DMS153 treated with DMSO at 0.1 percent for 48 hours (cell line): ENCODE measurements around the gene CAPS.

Experiments used
- DNase-seq: peaks from one replicate; lab custom pipeline; 2025; ENCODE audit not compliant: unreplicated experiment; lab: John Stamatoyannopoulos, UW

The CAPS gene

DNA sequence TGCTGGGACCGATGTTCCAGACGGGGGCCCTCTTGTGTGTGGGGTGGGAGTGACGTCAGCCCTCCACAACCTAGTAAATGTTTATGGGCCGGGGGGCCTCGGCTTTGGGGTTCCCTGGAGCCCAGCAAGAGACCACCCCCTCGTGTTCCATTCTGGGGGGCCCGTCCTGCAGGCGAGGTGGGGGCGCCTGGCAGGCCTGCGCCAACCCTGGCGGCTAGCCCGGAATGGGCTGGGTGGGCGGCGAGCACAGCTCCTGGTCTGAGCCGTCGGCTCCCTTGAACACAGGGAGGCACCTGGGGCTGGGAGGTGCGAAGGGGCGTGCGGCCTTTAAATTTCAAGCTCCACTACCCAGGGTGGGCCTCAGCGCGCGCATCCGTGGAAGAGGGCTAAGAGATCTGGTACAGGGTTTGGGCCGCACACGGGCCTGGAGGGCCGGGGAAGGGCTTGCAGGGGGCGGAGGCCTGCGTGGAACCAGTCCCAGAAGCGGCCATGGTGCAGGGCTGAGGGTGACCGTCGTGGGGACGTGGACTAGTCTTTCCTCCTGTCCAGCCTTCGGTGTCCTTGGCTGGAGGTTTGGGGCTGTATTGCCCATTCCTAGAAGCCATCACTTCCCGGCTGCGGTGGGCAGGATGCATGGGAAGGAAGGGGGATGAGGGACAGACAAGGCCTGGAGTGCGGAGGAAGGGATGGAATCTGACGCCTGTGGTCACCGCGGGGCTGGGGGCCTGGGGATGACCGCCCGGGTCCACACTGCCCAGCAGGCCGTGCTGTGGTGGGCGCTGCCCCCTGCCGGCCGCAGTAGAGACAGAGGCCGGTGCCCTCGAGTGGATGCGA is 21.9 kb upstream of the CAPS start:
- no peak for DNase-seq

DNA sequence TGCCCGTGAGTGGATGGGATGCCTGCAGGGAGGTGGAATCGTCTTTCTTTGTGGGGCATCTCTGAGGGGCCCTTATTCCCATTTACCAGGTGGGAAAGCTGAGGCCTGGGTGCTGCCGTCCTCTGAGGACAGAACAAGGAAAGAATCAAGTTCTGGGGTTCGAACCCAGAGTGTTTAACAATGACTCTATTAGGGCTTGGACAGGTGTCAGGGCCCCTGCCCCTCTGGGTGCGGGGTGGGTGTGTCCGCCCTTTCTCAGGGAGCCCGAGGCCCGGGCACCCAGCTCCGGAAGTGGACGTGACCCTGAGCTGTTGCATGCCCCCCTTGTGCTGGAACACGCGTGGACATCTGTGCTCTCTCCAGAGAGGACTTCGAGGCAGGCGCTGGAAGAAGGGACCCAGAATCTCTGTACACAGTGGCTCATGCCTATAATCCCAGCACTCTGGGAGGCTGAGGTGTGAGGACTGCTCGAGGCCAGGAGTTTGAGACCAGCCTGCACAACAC is 21.2 kb upstream of the CAPS start:
- no peak for DNase-seq

DNA sequence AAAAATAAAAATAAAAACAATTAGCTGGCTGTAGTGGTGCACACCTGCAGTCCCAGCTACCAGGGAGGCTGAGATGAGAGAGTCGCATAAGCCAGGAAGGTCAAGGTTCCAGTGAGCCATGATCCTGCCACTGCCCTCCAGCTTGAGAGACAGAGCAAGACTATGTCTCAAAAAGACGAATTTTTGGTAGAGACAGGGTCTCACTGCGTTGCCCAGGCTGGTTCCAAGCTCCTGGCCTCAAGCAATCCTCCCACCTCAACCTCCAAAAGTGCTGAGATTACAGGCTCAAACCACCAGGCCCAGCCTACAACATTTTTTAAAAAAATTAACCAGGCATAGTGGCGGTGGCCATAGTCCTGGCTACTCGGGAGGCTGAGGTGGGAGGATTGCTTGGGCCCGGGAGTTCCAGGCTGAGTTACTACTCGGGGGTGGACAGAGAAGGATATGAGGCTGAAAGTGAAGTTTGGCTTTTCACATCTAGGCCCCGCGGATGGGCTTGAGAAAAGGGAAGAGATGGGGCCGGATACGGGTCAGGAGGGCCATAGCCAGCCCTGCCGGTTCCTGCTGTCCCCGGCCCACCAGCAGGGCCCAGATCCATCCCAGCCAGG is 20.7 kb upstream of the CAPS start:
- DNase-seq, result no peak

DNA sequence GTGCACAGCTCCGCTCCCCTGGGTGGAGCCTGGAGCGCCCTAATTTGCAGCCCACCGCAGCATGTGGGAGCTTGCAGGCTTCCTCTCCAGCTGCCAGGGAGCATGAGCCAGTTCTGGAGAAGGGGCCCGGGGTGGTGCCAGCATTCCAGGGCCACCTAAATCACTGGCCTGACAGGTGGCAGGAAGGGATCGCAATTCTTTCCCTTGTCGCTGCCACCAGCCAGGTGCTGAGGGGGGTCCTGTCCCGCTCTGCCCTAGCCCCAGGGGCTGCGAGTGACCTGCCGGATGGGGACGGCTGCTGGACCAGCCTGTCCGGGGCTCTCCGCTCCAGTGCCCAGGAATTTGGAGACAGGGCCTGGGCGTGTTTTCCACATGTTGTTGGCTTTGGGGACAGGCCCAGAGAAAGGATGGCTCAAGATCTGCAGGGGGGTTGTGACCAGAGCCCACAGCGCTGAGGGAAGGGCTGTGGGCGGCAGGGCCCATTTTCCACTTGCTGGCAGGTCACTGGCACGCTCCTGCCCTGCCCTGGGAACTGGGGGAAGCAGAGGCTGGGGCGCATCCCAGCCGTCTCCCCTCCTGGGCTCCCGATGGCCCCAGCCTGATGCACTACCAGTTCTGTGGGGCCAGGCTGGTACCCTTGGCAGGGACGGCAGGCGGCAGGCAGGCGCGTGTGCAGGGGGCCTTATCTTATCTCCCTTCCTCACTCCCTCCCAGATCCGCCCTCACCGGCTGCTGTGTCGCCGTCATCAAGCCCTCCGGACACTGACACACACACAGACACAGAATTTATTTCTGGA is 19.9 kb upstream of the CAPS start:
- DNase-seq, result no peak

DNA sequence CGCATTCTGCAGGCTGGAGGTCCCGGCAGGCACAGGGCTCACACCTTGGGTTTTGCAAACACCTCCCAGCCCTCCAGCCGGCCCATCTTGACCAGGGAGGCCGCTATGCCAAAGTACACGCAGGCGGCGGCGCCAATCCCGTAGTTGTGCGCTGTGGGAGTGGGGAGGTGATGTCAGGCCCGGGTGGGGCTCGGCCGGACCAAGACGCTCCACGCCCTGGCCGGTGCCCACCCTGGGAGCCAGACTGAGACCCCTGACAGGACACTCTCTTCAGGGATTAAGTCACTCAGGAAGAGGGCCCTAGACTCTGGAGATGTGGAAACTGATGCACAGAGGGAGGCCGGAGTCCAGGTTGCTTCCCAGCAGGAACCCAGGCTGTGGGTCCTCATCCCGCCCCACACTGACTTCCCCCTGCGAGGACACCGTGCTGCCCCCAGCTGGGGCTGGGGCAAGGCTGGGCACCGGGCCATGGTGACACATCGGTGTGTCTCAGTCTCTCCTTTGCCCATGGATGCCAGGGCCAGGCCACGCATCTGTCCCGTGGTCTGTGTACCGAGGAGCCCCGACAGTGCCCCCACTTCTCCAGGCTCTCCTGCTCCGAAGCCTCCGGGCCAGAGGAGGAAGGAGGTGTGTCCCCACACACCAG is 19.2 kb upstream of the CAPS start:
- DNase-seq, result no peak

DNA sequence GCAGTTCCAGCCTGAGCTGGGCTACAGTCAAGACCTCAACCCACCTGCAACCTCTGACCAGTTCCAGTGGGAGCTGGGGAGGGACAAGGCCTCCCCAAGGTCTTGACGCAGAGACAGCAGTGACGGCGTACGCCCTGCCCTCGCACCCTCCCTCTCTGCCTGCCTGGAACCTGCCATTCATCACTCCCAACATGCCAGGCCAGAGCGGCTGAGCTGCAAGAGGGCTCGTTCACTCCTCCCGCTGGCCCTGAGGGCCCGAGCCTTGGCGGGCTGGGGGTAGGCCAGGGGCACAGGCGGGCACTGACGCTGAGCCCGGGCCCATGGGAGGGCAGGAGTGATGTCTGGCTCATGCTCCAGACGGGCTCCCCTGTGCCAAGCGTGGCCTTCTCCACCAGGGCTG is 18.6 kb upstream of the CAPS start:
- DNase-seq, result no peak

DNA sequence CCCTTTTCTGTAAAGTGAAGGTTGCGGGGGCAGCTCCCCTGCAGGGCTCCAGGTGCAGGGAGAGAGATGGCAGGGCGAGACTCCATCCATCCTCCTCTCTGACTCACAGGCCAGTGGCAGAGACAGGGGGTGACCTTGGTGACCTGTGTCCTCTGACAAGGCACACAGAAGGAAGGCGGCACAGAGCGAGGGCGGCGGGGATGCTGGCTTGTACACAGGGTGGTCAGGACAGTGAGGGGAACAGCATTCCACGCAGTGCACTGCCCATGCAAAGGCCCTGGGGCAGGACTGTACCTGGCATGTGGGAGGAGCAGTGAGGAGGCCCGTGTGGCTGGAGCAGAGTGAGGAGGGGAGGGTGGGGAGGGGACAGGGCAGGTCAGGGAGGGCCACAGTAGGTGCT is 18.2 kb upstream of the CAPS start:
- DNase-seq, result no peak

DNA sequence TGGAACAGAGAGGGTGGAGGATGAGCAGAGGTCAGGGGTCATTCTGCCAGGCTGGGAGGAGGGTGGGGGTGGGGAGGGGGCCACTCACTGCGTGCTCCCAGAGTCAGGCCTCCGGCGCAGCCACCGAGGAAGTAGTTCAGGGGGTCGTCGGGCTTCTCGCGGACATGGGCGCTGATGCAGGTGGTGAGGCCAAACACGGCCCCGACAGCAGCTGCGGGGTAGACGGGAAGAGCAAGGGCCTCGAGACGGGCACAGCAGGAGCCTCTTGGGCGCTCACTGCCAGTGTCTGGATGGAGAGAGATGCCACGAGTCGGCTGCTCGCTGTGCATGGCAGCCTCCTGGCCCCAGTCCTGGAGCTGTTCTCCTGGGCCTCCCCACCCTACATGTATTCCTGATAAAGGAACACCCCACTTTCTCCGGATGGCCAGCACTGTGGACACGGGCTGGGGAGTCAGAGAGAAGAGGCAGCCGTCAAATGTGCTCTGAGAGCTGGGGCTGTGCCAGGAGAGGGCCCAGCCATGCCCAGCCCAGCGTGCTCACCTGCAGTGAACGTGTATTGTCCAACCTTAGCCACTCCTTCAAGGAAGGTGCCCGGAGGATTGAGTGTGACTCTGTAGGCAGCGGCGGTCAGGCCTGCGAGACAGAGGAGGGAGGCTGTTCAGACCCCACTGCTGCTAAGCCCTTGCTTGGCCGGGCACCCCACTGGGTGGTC is 17.5 kb upstream of the CAPS start:
- DNase-seq, result no peak

DNA sequence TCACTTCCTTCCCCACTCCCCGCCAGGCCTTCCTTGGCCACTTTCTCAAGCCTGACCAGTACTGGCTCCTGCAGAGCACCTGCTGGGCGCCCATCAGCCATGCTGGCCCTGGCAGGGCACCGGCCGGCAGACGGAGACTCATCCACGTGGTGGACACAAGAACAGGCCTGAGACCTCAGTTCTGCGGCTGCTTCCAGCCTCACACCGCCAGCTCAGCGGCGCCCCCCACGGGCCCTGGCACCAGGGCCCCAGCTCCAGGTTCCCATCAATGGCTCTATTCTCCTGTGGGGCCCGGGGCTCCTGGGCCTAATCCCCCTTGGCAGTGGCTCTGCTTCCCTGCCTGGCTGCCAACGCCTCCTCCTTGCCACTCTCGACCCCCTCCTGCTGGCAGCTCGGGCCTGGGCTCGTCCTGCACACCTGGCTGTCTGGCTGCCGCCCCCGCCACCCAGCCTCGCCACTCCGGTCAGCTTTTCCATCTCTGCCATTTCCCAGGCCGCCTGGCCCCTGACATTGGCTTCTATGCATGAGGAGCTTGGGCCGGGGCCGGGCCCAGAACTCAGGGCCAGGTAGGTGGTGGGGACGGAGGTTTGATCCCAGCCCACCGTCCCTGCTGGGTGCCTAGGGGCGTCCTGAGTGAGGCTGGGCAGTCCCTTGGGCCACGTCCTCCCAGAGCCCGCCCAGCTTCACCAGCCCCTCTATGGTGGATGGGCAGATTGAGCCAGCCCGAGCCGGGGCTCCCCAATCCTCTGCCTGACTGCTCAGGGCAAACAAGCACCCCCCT is 16.7 kb upstream of the CAPS start:
- no peak for DNase-seq

DNA sequence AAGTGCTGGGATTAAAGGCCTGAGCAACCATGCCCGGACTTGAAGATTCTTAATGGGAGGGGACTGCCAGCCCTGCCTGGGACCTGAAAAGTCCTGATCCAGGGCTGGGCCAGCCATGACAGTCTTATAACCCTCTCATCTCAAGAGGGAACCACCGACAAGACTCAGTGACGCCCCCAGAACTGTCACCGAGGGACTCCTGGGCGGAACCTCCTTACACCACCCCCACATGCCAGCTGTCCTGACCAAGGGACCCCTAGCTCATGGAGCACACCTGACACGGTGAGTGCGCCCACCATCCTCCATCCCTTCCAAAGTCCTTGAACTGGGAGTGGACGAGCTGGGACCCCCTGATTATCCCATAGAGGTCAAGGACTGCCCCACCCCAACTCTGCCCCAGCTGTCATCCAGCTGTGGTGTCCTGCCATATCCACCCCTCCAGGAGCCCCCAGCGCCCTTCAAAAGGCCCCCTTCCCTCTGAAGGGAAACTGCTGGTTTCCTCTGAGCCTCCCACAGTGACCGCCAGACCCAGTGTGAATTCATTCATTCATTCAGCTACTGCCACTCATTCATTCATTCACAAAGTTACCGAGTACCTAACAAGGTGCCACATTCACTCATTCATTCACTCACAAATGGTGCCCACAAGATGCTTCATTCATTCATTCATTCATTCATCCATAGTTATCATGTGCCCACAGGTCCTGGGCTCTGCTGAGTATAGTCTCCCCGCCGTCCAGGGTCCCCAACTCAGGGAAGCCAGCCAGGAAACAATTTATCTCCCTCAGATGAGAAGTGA is 14.1 kb upstream of the CAPS start:
- DNase-seq, result no peak

DNA sequence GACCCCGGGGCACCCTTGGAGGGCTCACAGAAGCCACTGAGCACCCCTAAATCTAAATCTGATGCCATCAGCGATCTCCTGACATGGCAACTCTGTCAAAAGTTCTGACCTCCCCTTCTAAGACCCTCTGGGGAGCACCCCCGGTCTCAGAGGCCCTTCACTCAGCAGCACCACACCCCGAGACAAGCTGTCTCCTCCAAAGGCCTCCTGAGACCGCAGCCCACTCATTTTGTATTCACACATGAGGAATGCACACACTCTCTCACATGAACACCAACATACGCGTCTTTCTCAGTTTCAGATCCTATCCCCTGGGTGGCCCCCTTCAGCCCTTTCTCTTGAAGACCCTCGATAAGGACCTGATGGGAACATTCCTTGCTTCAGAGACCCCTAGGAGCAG is 13.1 kb upstream of the CAPS start:
- no peak for DNase-seq

DNA sequence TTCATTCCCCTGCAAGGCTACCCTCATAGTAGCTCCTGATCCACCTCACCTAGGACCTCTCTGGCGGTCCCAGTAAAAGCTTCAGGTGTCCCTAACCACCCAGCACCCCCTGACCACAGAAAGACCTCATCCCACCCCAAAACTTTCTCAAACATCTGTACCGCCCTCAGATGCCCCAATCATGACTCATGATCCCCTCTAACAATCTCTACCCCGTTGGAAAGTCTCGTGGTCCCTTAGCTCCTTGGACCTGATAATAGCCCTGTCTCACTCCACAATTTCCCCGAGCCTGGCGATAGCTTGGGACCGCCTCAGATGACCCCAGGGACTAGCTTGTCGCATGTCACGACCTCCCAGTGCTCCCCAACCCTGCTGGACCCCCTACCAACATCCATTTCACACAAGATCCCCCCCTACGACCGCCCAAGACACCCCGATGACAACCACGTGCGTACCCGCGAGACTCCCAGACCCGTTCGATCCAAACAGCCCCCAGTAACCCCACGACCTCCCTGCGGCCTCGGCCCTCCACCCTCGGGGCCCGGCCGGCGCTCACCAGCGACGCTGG is 10.9 kb upstream of the CAPS start:
- no peak for DNase-seq

DNA sequence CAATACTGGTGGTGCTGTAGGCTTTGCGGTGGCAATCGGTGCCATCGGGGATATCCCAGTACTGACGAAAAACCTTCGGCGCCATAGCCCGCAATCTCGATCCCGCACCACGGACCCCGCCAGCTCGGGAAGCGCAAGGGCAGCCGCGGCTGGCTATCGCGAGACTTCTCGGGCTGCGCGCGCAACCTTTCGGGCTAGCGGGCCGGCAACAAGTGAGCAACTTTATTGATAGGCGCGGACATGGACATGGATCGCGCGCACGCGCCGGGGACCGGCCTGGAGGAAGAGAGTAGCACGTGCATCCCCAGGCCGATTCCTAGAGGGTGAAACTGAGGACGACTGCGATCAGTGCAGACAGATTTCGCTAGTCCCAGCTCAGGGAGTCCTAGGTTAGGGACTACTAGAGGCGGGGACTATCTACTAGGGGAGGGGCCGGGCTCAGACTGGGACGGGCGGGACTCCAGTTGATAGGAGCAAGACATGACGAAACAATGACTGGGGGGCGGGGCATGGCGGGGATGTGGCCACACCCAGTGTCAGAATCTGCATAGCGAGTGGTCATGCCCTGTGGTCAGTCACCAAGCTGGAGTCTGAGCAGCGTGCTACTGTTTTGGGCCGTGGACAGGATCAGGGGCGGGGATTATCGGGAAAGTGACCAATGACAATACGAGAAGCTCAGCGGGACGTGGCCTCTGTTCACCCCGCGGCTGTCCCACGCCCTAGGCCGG is 10.3 kb upstream of the CAPS start, which contains the start of gene NDUFA11:
Gene NDUFA11 (minus strand): TSS at position 167 of the 728 bp plus-strand sequence. CDS start 82 bp downstream, at position 85.
- peak; percentile 94 for DNase-seq

DNA sequence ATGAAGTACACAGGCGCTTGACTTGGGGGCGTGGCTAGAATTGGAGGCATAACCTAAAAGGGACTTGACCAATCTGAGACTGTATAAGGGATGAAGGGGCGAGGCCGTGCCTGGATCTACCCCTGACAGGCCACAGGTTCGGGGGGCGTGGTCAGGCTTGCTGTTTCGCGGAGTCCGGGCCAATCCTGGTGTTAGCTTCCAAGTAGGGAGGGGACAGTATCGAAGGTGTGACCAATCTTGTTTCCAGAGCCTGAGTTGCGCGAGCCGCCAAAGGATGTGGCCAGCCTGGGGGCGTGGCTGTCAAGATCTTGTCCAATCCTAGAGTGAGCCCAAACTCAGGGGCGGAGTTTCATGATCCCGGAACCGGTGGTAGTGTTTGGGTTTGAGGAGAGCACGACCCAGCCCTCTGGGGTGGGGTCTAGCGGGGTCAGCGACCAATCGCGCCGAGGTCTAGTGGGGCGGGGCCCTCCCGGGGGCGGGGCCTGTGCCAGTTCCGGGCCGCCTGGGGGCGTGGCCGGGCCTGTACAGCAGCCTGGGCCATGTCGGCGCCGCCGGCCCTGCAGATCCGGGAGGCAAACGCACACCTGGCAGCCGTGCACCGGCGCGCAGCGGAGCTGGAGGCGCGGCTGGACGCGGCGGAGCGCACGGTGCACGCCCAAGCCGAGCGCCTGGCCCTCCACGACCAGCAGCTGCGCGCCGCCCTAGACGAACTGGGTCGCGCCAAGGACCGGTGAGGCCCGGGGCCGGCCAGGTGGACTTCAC is 9.5 kb upstream of the CAPS start, which contains the start of gene VMAC:
Gene VMAC (plus strand): TSS at position 521 of the 762 bp plus-strand sequence. CDS start 19 bp downstream, at position 540.
- peak; percentile 99 for DNase-seq

DNA sequence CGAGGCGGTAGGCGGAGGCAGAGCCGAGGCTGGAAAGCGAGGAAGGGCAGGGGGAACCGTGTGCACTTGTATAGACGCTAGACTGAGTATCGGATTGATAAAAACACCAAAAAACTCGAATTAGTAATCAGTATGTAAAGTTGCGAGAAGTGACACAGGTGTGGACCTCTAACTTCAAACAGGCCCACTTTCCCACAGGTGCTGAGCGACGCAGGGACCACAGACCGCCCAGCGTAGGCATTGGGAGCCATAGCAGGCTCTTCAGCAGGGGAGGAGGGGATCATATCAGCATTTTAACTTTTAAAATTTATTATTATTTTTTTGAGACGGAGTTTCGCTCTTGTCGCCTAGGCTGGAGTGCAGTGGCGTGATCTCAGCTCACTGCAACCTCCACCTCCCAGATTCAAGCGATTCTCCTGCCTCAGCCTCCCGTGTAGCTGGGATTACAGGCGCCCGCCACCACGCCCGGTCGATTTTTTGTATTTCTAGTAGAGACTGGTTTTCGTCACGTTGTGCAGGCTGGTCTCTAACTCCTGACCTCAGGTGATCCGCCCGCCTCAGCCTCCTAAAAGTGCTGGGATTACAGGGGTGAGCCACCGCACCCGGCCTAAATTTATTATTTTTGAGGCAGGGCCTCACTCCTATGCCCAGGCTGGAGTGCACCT is 8.8 kb upstream of the CAPS start:
- DNase-seq, result no peak

DNA sequence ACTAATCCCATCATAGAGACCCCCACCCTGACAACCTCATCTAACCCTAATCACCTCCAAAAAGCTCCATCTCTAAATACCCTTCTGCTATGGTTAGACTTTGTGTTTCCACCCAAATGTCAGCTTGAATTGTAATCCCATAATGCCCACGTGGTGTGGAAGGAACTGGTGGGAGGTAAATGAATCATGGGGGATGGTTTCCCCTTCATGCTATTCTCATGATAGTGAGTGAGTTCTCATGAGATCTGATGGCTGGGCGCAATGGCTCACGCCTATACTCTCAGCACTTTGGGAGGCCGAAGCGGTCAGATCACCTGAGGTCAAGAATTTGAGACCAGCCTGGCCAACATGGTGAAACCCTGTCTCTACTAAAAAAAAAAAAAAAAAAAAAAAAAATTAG is 6.8 kb upstream of the CAPS start:
- DNase-seq, result no peak
